Measurements from ENCODE around the gene DNAAF9. TPM values are rescaled to one million over a fixed set of nuclear protein-coding genes. Genes with fewer than 3 reads are reported as not detected.

DNAAF9 gene
- total RNA-seq, 3 donors from 2014 or later (not counting 1 experiment from before 2014, with no cell fraction given) = 4.1 to 6.9 (median 4.8) TPM

DNA sequence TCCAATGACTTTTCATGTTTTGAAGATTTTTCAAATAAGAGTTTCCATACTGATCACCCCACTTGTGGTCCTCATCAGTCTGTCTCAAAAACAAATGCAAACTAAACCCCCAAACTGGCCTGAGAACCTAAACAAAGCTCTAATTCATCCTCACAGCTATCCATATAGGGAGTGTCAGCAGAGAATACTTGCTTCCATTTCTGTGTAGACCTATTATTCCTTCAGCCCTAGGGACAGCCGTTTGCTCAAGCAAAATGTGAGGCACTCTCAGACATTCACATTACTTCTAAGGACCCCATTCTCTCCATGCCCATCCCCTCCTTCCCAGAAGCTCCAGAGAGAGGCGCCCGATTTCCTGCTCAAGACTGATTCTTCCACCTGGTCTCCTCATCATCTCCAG lies 24.6 kb downstream of the DNAAF9 start:
- 90% methylated on average over 3 of the region's 3 CpGs for WGBS (ENCODE audit: insufficient coverage)

DNA sequence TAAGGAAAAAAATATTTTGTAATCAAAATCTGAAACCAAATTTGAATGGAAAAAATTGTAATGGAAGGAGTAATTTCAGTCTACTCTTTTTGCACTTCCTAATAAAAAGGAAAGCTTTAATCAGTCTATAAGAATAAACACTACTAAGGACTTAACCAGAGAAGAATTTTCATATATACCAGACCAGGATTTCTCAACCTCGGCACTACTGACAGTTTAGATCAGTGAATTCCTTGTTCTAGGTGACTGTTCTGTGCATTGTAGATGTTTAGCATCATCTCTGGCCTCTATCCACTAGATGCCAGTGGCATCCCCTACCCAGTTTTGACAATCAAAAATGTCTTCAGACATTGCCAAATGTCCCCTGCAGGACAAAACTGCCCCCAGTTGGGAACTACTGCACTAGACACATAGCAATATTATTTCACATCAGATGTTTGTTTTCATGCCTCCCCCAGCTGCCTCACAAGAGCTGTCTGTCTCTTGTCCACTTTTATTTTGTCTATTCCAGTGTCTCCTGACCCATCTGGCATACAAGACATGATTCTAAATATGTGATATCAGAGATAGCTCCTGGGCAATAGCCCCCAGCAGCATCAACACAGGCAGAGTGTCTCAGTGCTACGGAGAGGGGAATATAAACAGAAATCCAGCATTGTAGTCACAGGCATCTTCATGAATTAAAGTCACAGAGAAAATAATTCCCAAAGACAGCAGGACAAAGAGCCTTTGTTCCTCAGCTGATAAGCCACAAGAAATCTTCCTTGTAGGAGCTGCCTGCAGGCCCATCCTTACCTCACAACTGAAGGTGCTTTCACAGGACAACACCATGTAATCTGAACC lies 27.0 kb downstream of the DNAAF9 start:
- H3K4me3 ChIP-seq (ENCODE audit: low read length) = no peak overlapping the region
- H3K9me3 ChIP-seq (ENCODE audit: control insufficient read depth, insufficient read depth, low read length) = no peaks in the 10 kb centered on the region
- intact Hi-C loops (cut with micrococcal nuclease) = no loop called here
- Mint-ChIP-seq H3K4me1 (peaks cover 0 to 3% of the 10 kb centered on the region in 2 donors), H3K9me3 (no peaks in the 10 kb centered on the region), H3K27ac (no peak overlapping the region), H3K4me3 (no peak overlapping the region), H3K27me3 (ENCODE audit: low read depth in 2 of 2) (peaks cover 0 to 7% of the 10 kb centered on the region in 2 donors), H3K36me3 (no peaks in the 10 kb centered on the region)
- 89% methylated on average over 2 of the region's 2 CpGs for WGBS (ENCODE audit: insufficient coverage)
- ATAC-seq (no peak), DNase-seq (no peak)
- no peaks in the 10 kb centered on the region for H3K27me3 ChIP-seq (ENCODE audit: control insufficient read depth, insufficient read depth, low read length)
- peaks cover under 1% of the 10 kb centered on the region for H3K36me3 ChIP-seq (ENCODE audit: control insufficient read depth, insufficient read depth, low read length)
- no peak overlapping the region for H3K27ac ChIP-seq (ENCODE audit: low read length)
- H3K4me1 ChIP-seq (ENCODE audit: control insufficient read depth, insufficient read depth, low read length) = no peaks in the 10 kb centered on the region
- TF ChIP-seq, protein P1, sequence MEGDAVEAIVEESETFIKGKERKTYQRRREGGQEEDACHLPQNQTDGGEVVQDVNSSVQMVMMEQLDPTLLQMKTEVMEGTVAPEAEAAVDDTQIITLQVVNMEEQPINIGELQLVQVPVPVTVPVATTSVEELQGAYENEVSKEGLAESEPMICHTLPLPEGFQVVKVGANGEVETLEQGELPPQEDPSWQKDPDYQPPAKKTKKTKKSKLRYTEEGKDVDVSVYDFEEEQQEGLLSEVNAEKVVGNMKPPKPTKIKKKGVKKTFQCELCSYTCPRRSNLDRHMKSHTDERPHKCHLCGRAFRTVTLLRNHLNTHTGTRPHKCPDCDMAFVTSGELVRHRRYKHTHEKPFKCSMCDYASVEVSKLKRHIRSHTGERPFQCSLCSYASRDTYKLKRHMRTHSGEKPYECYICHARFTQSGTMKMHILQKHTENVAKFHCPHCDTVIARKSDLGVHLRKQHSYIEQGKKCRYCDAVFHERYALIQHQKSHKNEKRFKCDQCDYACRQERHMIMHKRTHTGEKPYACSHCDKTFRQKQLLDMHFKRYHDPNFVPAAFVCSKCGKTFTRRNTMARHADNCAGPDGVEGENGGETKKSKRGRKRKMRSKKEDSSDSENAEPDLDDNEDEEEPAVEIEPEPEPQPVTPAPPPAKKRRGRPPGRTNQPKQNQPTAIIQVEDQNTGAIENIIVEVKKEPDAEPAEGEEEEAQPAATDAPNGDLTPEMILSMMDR (IDR thresholded peaks at IDR 0.05) = no peak

More for the DNA sequence above, 24.6 kb downstream of the DNAAF9 start:
- Histone ChIP-seq H3K27ac (ENCODE audit: low read length) (no peak overlapping the region), H3K36me3 (ENCODE audit: control insufficient read depth, insufficient read depth, low read length) (no peaks in the 10 kb centered on the region), H3K4me3 (ENCODE audit: low read length) (no peak overlapping the region), H3K4me1 (ENCODE audit: control insufficient read depth, insufficient read depth, low read length) (no peaks in the 10 kb centered on the region), H3K27me3 (ENCODE audit: control insufficient read depth, insufficient read depth, low read length) (no peaks in the 10 kb centered on the region), H3K9me3 (ENCODE audit: control insufficient read depth, insufficient read depth, low read length) (no peaks in the 10 kb centered on the region)
- intact Hi-C loops (cut with micrococcal nuclease) = no loop called here
- Mint-ChIP-seq H3K9me3 (no peaks in the 10 kb centered on the region), H3K4me3 (no peak overlapping the region), H3K27ac (no peak overlapping the region), H3K36me3 (no peaks in the 10 kb centered on the region), H3K4me1 (peaks cover 0 to 3% of the 10 kb centered on the region in 2 donors), H3K27me3 (ENCODE audit: low read depth in 2 of 2) (peaks cover 6 to 23% of the 10 kb centered on the region in 2 donors)
- DNase-seq (no peak), ATAC-seq (no peak)
- TF ChIP-seq, protein P1 (IDR thresholded peaks at IDR 0.05) = no peak

GRCh38 chr20:3378138-3378537 lies 29.3 kb downstream of the DNAAF9 start:
- no peak overlapping the region for H3K27ac Mint-ChIP-seq
- peaks cover 18% of the 10 kb centered on the region for H3K36me3 ChIP-seq (ENCODE audit: control insufficient read depth, insufficient read depth, low read length)

More at GRCh38 chr20:3378138-3378537, 29.3 kb downstream of the DNAAF9 start:
- Mint-ChIP-seq H3K9me3 (no peaks in the 10 kb centered on the region), H3K4me3 (no peak overlapping the region), H3K36me3 (peaks cover 7% of the 10 kb centered on the region), H3K4me1 (peaks cover 0 to 3% of the 10 kb centered on the region in 2 donors), H3K27me3 (ENCODE audit: low read depth in 2 of 2) (no peaks in the 10 kb centered on the region)
- no peaks in the 10 kb centered on the region for H3K9me3 ChIP-seq (ENCODE audit: control insufficient read depth, insufficient read depth, low read length)
- H3K4me3 ChIP-seq (ENCODE audit: low read length) = no peak overlapping the region
- WGBS (ENCODE audit: insufficient coverage) = 42% methylated on average over 2 of the region's 2 CpGs
- H3K27me3 ChIP-seq (ENCODE audit: control insufficient read depth, insufficient read depth, low read length) = no peaks in the 10 kb centered on the region
- TF ChIP-seq, protein P1 (IDR thresholded peaks at IDR 0.05) = no peak
- ATAC-seq (no peak), DNase-seq (no peak)
- H3K4me1 ChIP-seq (ENCODE audit: control insufficient read depth, insufficient read depth, low read length) = no peaks in the 10 kb centered on the region
- intact Hi-C loops (cut with micrococcal nuclease) = no loop called here
- no peak overlapping the region for H3K27ac ChIP-seq (ENCODE audit: low read length)
